ENCODE results near the gene ACOD1.

ACOD1 gene

DNA sequence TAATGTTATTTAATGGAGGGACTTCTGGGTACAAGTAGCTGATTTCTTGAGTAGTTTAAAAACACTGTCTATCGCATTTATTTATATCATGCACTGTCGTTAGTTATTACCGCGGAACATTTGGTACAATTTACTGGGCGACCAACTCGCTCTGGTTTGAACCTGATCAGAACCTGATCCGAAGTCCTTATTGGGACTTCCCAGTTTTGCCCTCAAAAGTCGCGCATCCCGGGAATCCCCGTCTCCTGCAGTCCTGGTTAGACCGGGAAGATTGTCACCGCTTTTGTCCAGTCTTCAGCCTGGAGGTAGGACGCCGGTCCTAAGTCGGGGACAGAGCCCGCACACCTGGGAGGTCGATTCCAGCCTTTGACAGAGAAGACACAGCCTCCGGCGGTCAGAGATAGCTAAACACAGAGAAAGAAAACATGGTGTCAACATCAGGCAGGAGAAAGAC is 44.3 kb downstream of the ACOD1 start:
- DNase-seq: peak in 1 of 2 donors; percentile 5

DNA sequence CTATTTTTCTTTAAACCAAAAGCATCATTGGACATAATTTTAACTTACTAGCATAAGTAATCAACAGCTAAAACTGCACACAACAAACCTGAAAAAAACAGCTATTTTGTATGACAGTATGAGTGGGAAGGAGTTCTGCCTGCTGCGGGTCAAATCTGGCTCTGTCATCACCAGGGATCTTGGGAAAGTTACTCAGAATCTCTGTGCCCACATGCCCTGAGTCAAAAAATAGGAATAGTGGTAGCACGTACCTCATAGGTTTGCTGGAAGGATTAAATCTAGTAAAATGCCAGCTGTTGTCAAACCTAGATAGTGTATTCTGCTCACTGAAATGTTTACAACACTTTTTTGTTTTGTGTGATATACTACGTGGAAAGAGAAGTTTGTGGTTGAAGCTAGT is 44.7 kb downstream of the ACOD1 start:
- DNase-seq: no peak

DNA sequence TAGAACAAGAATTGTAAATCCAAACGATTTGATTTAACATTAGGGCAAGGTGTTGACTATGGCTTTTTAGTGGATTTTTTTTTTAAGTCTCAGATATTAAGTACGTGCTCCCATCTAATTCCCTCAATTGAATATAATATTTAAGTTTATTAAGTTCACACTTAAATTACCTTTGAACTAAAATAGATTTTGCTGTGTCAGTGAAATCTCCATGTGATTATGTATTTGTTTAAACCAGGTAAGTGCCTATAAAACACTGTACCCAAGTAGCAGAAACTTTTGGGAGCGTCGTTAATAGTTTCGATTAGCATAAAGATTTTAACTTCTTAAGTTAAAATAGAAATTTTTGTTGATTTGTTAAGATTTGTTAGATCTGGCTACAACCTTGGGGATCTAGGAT is 45.2 kb downstream of the ACOD1 start:
- DNase-seq: no peak

DNA sequence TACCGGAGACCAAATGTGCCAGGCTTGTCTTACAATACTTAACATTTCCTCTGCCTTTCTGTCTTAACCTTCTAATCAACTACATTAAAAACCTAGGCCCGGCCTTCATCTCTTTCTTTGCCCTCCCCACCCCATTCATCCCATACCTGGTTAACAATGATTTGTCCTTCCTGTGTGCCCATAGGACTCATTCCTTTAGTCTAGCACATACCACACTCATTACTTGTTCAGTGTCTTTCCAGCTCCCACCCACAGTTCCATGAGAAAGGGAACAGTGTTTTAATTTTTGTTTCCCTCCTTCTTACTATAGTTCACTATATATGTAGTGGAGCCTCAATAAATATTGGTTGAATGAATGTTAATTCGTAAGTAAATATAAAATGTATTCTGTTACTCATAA is 46.0 kb downstream of the ACOD1 start:
- no peak for DNase-seq

DNA sequence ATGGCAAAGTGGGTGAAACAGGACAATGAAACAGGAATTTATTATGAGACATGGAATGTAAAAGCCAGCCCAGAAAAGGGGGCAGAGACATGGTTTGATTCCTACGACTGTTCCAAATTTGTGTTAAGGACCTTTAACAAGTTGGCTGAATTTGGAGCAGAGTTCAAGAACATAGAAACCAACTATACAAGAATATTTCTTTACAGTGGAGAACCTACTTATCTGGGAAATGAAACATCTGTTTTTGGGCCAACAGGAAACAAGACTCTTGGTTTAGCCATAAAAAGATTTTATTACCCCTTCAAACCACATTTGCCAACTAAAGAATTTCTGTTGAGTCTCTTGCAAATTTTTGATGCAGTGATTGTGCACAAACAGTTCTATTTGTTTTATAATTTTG is 52.2 kb downstream of the ACOD1 start:
- DNase-seq: no peak

DNA sequence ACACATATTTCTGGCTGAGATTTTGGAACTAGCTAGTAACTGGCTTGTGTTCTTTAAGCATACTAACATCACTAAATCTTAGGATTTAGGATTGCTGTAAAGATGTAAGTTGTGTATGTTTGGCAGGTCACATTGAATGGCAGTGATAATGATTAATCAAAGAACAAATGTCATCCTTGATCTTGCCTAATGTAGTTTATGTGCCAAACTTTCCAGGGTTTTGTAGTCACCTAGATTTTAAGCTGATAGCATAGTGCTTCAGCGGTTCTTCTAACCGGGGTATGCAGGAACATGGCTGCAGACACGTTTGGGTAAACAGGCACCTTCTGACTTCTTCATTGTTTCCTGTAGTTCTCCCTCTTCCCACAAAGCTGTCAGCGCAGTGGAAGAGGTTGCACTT is 53.2 kb downstream of the ACOD1 start:
- no peak for DNase-seq

DNA sequence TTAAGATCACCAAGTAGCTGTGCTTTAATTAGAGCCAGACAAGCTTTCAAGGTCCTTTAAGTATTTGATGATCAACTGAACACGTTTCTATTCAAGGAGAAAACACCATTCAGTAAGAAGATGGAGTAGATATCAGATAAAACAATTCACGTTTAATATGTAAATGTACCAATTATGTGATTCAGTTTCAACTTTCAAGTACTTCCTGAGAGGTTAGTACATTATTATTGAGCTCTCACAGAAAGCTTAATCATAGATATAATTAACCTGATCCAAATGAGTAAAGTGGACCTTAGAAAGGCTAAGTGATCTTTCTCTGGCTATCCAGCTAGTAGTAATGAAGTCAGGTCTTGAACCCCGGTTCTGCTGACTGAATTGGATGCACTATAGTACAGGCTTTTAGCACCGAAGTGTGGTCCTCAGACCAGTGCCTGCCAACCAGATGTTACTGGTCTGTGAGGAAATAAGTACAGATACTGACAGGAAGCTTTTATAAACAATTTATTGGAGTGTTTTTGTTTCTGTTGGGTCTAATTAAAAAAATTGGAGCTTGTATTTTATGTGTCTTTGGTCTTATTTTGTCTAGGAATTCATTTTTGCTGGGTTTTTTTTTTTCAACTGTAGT is 53.8 kb downstream of the ACOD1 start:
- no peak for DNase-seq

DNA sequence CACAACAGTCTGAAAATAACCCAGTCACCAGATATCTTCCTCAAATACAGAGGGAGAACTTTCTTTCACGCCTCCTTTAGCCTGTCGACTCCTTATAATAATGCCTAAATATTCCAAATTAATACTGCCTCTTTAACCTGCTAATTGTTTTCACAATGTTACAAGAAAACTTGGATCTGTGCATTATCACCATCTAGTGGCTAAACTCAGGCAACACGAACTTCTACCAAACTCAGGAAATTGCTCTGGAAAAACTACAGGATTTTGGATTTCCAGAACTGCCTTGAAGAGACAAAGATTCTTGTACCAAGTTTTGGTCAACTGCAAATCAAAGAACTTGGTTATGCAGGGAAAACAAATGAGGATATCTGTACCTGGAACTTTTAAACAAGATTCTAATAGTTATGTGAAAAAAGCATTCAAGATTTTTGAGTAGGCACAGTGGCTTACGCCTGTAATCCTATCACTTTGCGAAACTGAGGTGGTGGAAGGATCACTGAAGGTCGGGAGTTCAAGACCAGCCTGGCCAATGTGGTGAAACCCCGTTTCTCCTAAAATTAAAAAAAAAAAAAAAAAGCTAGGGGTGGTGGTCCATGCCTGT is 54.4 kb downstream of the ACOD1 start:
- no peak for DNase-seq
